ENCODE measurements around the gene MIEF1. TPM values are rescaled to one million over a fixed set of nuclear protein-coding genes. Genes with fewer than 3 reads are reported as not detected.

MIEF1 gene
- total RNA-seq, 1 experiment from 2014 or later = 49.4 TPM

DNA sequence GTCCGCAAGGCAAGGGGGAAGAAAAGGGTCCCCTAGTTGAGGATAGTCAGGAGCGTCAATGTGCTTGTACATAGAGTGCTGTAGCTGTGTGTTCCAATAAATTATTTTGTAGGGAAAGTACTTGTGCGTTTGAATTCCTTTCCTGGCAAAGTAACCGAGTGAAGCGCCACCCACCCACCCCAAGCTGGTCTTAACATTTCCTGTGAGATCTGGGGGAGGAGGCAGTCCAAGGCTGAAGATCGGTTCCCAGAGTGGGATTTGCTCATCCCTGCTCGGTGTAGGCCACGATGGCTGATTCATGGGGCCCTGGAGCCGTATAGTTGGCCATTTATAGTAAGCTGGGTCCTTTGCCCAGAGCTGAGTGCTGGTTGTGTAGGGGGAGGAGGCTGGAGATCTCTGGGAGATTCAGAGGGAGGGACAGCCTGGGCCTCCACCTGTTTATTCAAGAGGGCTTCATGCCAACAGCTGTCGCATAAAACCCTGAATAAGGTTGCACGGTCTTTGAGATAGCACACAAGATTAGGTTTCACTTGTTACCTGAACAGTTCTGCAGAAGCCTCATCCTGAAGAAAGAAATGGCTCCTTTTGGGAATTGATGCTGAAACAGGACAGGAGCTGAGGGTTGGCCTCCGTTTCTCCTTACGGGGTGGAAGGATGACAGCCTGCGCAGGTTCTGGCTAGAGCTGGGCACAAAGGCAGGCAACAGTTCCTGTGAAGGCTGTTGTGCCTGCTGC lies 20.6 kb downstream of the MIEF1 start:
- no peak for DNase-seq
- H3K4me3 Mint-ChIP-seq (ENCODE audit: unreplicated experiment) = peak overlapping the region; percentile 79

GRCh38 chr22:39524089-39524752 lies 22.1 kb downstream of the MIEF1 start:
- ChIA-PET CTCF (interaction anchor here (0.7 to 1.2 kb wide), 2 partner anchors 10 to 175 kb away, joined by 4 to 5 read pairs; no protein-coding TSS in a partner anchor), POLR2A (interaction anchor here (0.6 to 1.4 kb wide), 4 partner anchors 22 to 478 kb away, joined by 3 to 11 read pairs (median 6); partner anchors contain the start of gene MIEF1)
- BruUV-seq (replicated peaks) = no TSS peak
- peaks cover 8% of the 10 kb centered on the region for H3K36me3 ChIP-seq (ENCODE audit: control insufficient read depth, insufficient read depth, low read length)
- H3K27me3 ChIP-seq (replicated peaks; ENCODE audit: control insufficient read depth, insufficient read depth, low read length) = no peaks in the 10 kb centered on the region
- no peaks in the 10 kb centered on the region for H3K27me3 Mint-ChIP-seq (ENCODE audit: insufficient read depth, unreplicated experiment)
- intact Hi-C loops (cut with micrococcal nuclease; ENCODE audit: unreplicated experiment) = loop anchor here (10.0 kb wide), 1 partner anchor 179 kb away; the partner anchor contains the start of gene SYNGR1
- H3K27ac Mint-ChIP-seq (ENCODE audit: unreplicated experiment) = peak overlapping the region; percentile 98
- peaks cover 100% of the 10 kb centered on the region for H3K36me3 Mint-ChIP-seq (ENCODE audit: insufficient read depth, unreplicated experiment)
- peaks cover 41% of the 10 kb centered on the region for H3K4me1 Mint-ChIP-seq (ENCODE audit: low read depth, unreplicated experiment)
- no peaks in the 10 kb centered on the region for H3K9me3 Mint-ChIP-seq (ENCODE audit: unreplicated experiment)
- no peak overlapping the region for H3K4me3 ChIP-seq (ENCODE audit: low read depth, low read length)
- no peak for TF ChIP-seq CTCF (IDR thresholded peaks at IDR 0.05; ENCODE audit: insufficient read depth in 1 of 2, low read depth in 1 of 2, low read length in 1 of 2, severe bottlenecking in 1 of 2, unreplicated experiment in 1 of 2)
- peak overlapping the region; percentile 37 for H3K4me3 Mint-ChIP-seq (ENCODE audit: unreplicated experiment)
- H3K9me3 ChIP-seq = no peaks in the 10 kb centered on the region
- DNase-seq = no peak
- H3K4me1 ChIP-seq = peaks cover 37% of the 10 kb centered on the region

More for the DNA sequence above, 20.6 kb downstream of the MIEF1 start:
- intact Hi-C loops (cut with micrococcal nuclease; ENCODE audit: unreplicated experiment) = loop anchor here (10.0 kb wide), 1 partner anchor 178 kb away; the partner anchor contains the start of gene SYNGR1
- Mint-ChIP-seq H3K27me3 (ENCODE audit: insufficient read depth, unreplicated experiment) (no peaks in the 10 kb centered on the region), H3K9me3 (ENCODE audit: unreplicated experiment) (no peaks in the 10 kb centered on the region), H3K36me3 (ENCODE audit: insufficient read depth, unreplicated experiment) (peaks cover 91% of the 10 kb centered on the region), H3K4me1 (ENCODE audit: low read depth, unreplicated experiment) (peaks cover 33% of the 10 kb centered on the region), H3K27ac (ENCODE audit: unreplicated experiment) (peak overlapping the region; percentile 98)
- CTCF ChIA-PET = no interaction called here
- POLR2A ChIA-PET = interaction anchor here (0.6 to 1.6 kb wide), 3 partner anchors 21 to 1311 kb away, joined by 3 to 8 read pairs (median 4); partner anchors contain the start of gene MIEF1
- H3K27me3 ChIP-seq (replicated peaks; ENCODE audit: control insufficient read depth, insufficient read depth, low read length) = no peaks in the 10 kb centered on the region
- H3K4me3 ChIP-seq (ENCODE audit: low read depth, low read length) = no peak overlapping the region
- H3K9me3 ChIP-seq = no peaks in the 10 kb centered on the region
- no peak for TF ChIP-seq CTCF (IDR thresholded peaks at IDR 0.05; ENCODE audit: insufficient read depth in 1 of 2, low read depth in 1 of 2, low read length in 1 of 2, severe bottlenecking in 1 of 2, unreplicated experiment in 1 of 2)
- peaks cover 5% of the 10 kb centered on the region; the same call in 1 of the 2 replicates for H3K36me3 ChIP-seq (ENCODE audit: control insufficient read depth, insufficient read depth, low read length)
- H3K4me1 ChIP-seq = peaks cover 25% of the 10 kb centered on the region
- no TSS peak for BruUV-seq (replicated peaks)

Measured in Caco-2 (cell line).